Measurements from ENCODE around the gene TMEM242.

Gene TMEM242

DNA sequence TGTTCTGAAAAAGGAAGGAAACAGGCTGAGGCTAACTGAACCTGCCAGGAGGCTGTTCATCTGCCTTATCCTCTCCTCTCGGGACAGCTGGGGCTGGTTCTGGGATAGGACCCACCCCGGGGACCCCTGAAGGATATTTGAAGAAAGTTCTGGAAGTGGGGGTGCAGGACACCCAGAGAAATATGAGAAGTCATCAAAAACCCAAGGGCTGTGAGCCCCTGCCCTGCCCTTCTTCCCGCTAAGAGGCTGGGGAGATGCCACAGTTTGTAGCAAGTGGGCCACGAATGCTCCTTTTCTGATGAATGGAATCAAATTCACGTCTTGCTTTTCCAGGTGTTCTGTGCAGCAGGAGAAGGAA is 37.9 kb downstream of the TMEM242 start:
- TF ChIP-seq, protein P1, sequence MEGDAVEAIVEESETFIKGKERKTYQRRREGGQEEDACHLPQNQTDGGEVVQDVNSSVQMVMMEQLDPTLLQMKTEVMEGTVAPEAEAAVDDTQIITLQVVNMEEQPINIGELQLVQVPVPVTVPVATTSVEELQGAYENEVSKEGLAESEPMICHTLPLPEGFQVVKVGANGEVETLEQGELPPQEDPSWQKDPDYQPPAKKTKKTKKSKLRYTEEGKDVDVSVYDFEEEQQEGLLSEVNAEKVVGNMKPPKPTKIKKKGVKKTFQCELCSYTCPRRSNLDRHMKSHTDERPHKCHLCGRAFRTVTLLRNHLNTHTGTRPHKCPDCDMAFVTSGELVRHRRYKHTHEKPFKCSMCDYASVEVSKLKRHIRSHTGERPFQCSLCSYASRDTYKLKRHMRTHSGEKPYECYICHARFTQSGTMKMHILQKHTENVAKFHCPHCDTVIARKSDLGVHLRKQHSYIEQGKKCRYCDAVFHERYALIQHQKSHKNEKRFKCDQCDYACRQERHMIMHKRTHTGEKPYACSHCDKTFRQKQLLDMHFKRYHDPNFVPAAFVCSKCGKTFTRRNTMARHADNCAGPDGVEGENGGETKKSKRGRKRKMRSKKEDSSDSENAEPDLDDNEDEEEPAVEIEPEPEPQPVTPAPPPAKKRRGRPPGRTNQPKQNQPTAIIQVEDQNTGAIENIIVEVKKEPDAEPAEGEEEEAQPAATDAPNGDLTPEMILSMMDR (IDR thresholded peaks at IDR 0.05), result no peak

GRCh38 chr6:157284738-157285421 is 38.4 kb downstream of the TMEM242 start:
- TF ChIP-seq, protein P1 (IDR thresholded peaks at IDR 0.05), result no peak

GRCh38 chr6:157283900-157284737 is 39.2 kb downstream of the TMEM242 start:
- TF ChIP-seq, protein P1 (IDR thresholded peaks at IDR 0.05), result no peak

- TF ChIP-seq, protein P1 (IDR thresholded peaks at IDR 0.05), result no peak
Measured at GRCh38 chr6:157283330-157283898, 39.9 kb downstream of the TMEM242 start.

- TF ChIP-seq, protein P1 (IDR thresholded peaks at IDR 0.05), result no peak
Measured at GRCh38 chr6:157282284-157282683, 41.0 kb downstream of the TMEM242 start.

DNA sequence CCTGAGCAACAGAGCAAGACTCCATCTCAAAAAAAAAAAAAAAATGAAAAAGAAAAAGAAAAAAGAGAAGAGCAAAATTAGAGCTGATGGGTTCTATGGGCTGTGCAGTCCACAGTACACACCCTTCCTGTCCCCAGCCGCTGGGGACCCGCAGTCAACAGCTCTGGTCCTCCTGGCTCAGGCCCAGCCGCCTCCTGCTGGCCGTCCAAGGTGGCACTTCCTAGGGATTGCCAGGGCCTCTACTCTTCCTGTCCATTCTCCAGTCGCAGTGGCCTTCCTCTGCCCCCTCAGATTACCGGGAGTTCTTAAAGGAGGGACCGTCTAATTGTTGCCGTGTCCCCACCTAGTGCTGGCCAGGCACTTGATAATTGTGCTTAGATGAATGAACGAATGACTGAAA is 41.7 kb downstream of the TMEM242 start:
- TF ChIP-seq, protein P1 (IDR thresholded peaks at IDR 0.05), result peak; percentile 54

GRCh38 chr6:157280947-157281346 is 42.4 kb downstream of the TMEM242 start:
- TF ChIP-seq, protein P1 (IDR thresholded peaks at IDR 0.05), result no peak

Data from LNCAP (cell line).